HEK293 (cell line): ENCODE measurements around the gene PEX26.

Experiments
- CTCF ChIA-PET: fragments of 350-600 bp; formaldehyde crosslinking; extraction: SDS; loops from one replicate; lab custom pipeline; 2021; ENCODE audit warnings: antibody characterized with exemption; lab: Yijun Ruan, JAX
- POLR2A ChIA-PET: fragments of 300-600 bp; formaldehyde crosslinking; extraction: SDS; loops from one replicate; lab custom pipeline; 2020; ENCODE audit warnings: antibody characterized with exemption, inconsistent platforms; lab: Yijun Ruan, JAX
- H3K27ac ChIP-seq: fragments of 200-500 bp; sonication (Bioruptor generic); 2 replicates; pipeline ENCODE4 v1.5.1; 2014; ENCODE audit warnings: low read depth, low read length, control low read depth, inconsistent platforms; ENCODE audit errors: extremely low read depth
- H3K36me3 ChIP-seq, 2 experiments: fragments of 200-500 bp in 1 of 2; sonication (Bioruptor generic) in 1 of 2; 1 replicate in 1 of 2; 2 replicates in 1 of 2; pipeline ENCODE4 v1.5.1; 2014 to 2017; ENCODE audit warnings: inconsistent platforms in 2 of 2, low read length in 2 of 2; ENCODE audit not compliant: control insufficient read depth in 2 of 2, insufficient read depth in 1 of 2
- H3K4me1 ChIP-seq: fragments of 200-500 bp; sonication (Bioruptor generic); 2 replicates; pipeline ENCODE4 v1.5.1; 2014; ENCODE audit warnings: mild to moderate bottlenecking, low read length, inconsistent platforms; ENCODE audit not compliant: control insufficient read depth, insufficient read depth
- H3K4me3 ChIP-seq: 2 replicates; pipeline ENCODE4 v1.5.1; 2011; ENCODE audit warnings: low read depth, mild to moderate bottlenecking, control low read depth, low read length, moderate library complexity
- H3K9me3 ChIP-seq: fragments of 200-500 bp; sonication (Bioruptor generic); 2 replicates; pipeline ENCODE4 v1.5.1; 2014; ENCODE audit warnings: low read depth, low read length, inconsistent platforms; ENCODE audit not compliant: control insufficient read depth, insufficient read depth
- PRDM6 ChIP-seq: fragments of 450-650 bp; formaldehyde crosslinking; IDR thresholded peaks from 2 replicates; pipeline ENCODE4 v1.5.1; 2017; ENCODE audit warnings: missing biosample characterization, missing genetic modification characterization
- SCRT1 ChIP-seq: fragments of 450-650 bp; formaldehyde crosslinking; IDR thresholded peaks from 2 replicates; pipeline ENCODE4 v1.5.1; 2016; ENCODE audit warnings: missing biosample characterization, missing genetic modification characterization, borderline replicate concordance
- SP7 ChIP-seq: fragments of 450-650 bp; formaldehyde crosslinking; IDR thresholded peaks from 2 replicates; pipeline ENCODE4 v1.5.1; 2016; ENCODE audit warnings: missing biosample characterization, missing genetic modification characterization
- ZBTB17 ChIP-seq: fragments of 450-650 bp; formaldehyde crosslinking; IDR thresholded peaks from 2 replicates; pipeline ENCODE4 v1.5.1; 2016; ENCODE audit warnings: missing biosample characterization, missing genetic modification characterization
- ZNF138 ChIP-seq: fragments of 450-650 bp; formaldehyde crosslinking; IDR thresholded peaks from 2 replicates; pipeline ENCODE4 v1.5.1; 2016; ENCODE audit warnings: missing biosample characterization, missing genetic modification characterization, borderline replicate concordance
- ZNF146 ChIP-seq: fragments of 450-650 bp; formaldehyde crosslinking; IDR thresholded peaks from 2 replicates; pipeline ENCODE4 v1.5.1; 2016; ENCODE audit warnings: missing biosample characterization, missing genetic modification characterization
- ZNF18 ChIP-seq: fragments of 450-650 bp; formaldehyde crosslinking; IDR thresholded peaks from 2 replicates; pipeline ENCODE4 v1.5.1; 2016; ENCODE audit warnings: missing biosample characterization, missing genetic modification characterization
- ZNF2 ChIP-seq: fragments of 450-650 bp; formaldehyde crosslinking; IDR thresholded peaks from 2 replicates; pipeline ENCODE4 v1.5.1; 2016; ENCODE audit warnings: missing biosample characterization, missing genetic modification characterization
- ZNF202 ChIP-seq: fragments of 450-650 bp; formaldehyde crosslinking; IDR thresholded peaks from 2 replicates; pipeline ENCODE4 v1.5.1; 2016; ENCODE audit warnings: missing biosample characterization, missing genetic modification characterization, borderline replicate concordance
- ZNF26 ChIP-seq: fragments of 450-650 bp; formaldehyde crosslinking; IDR thresholded peaks from 2 replicates; pipeline ENCODE4 v1.5.1; 2016; ENCODE audit warnings: missing biosample characterization, missing genetic modification characterization
- ZNF280C ChIP-seq: fragments of 450-650 bp; formaldehyde crosslinking; IDR thresholded peaks from 2 replicates; pipeline ENCODE4 v1.5.1; 2016; ENCODE audit warnings: missing biosample characterization, missing genetic modification characterization
- ZNF571 ChIP-seq: fragments of 450-650 bp; formaldehyde crosslinking; IDR thresholded peaks from 2 replicates; pipeline ENCODE4 v1.5.0; 2017; ENCODE audit warnings: missing biosample characterization, missing genetic modification characterization
- ZNF658 ChIP-seq: fragments of 450-650 bp; formaldehyde crosslinking; IDR thresholded peaks from 2 replicates; pipeline ENCODE4; 2016; ENCODE audit warnings: missing biosample characterization, missing genetic modification characterization
- ZNF747 ChIP-seq: fragments of 450-650 bp; formaldehyde crosslinking; IDR thresholded peaks from 2 replicates; pipeline ENCODE4 v1.5.1; 2016; ENCODE audit warnings: missing biosample characterization, missing genetic modification characterization
- ZSCAN16 ChIP-seq: fragments of 450-650 bp; formaldehyde crosslinking; IDR thresholded peaks from 2 replicates; pipeline ENCODE4 v1.5.1; 2016; ENCODE audit warnings: missing biosample characterization, missing genetic modification characterization

PEX26 gene

GRCh38 chr22:18069041-18069440 is 8.7 kb upstream of the PEX26 start:
- ChIA-PET CTCF (interaction anchor here (0.6 to 1.7 kb wide), 5 partner anchors 7 to 680 kb away, joined by 3 to 7 read pairs (median 3); partner anchors contain the start of gene PEX26), POLR2A (interaction anchor here (1.2 to 2.0 kb wide), 2 partner anchors 9 to 10 kb away, joined by 3 to 9 read pairs; partner anchors contain the start of gene PEX26)
- Histone ChIP-seq H3K4me1 (no peaks in the 10 kb centered on the region), H3K4me3 (no peak overlapping the region), H3K36me3 (no peaks in the 10 kb centered on the region), H3K9me3 (no peaks in the 10 kb centered on the region), H3K27ac (no peak overlapping the region)
- TF ChIP-seq ZNF658 (tag by site-specific recombination) (no peak), SCRT1 (tag by site-specific recombination) (no peak), ZNF280C (tag by site-specific recombination) (no peak), ZNF747 (tag by site-specific recombination) (no peak), ZNF2 (tag by site-specific recombination) (no peak), ZNF26 (tag by site-specific recombination) (no peak), ZNF202 (tag by site-specific recombination) (no peak), ZNF18 (tag by site-specific recombination) (no peak), ZNF571 (tag by site-specific recombination) (no peak), ZNF138 (no peak), PRDM6 (tag by site-specific recombination) (no peak)

GRCh38 chr22:18070041-18070440 is 7.7 kb upstream of the PEX26 start:
- Histone ChIP-seq H3K9me3 (no peaks in the 10 kb centered on the region), H3K4me3 (no peak overlapping the region), H3K36me3 (no peaks in the 10 kb centered on the region), H3K27ac (no peak overlapping the region), H3K4me1 (no peaks in the 10 kb centered on the region)
- no peak for TF ChIP-seq ZNF146 (tag by site-specific recombination)
- no peak for TF ChIP-seq SP7
- no peak for TF ChIP-seq ZBTB17
- TF ChIP-seq ZSCAN16 (tag by site-specific recombination), result no peak
- ChIA-PET CTCF (interaction anchor here (0.6 to 1.3 kb wide), 6 partner anchors 8 to 324 kb away, joined by 3 to 6 read pairs (median 3); partner anchors contain the start of gene PEX26), POLR2A (interaction anchor here (0.6 to 2.0 kb wide), 2 partner anchors 8 to 44 kb away, joined by 5 to 9 read pairs; partner anchors contain the start of gene PEX26)
